ENCODE results near the gene SUZ12. TPM values are rescaled to one million over a fixed set of nuclear protein-coding genes. Genes with fewer than 3 reads are reported as not detected.
"Not testable (repeated sequence)": the region's sequence is repeated elsewhere in the genome, so short reads cannot be mapped to it uniquely, and the experiment has no call there.

The SUZ12 gene
- total RNA-seq = 10 to 100 TPM; 32.6 to 41.7 TPM
- polyA plus RNA-seq (2013, experiment 1 of 2) = 35.2 TPM
- 38.0 TPM for polyA plus RNA-seq (2013, experiment 2 of 2)
- long read RNA-seq, experiment 1, full-length matches to known transcripts = 3 of 13 reads
- long read RNA-seq, experiment 1, partial matches to known transcripts = 8 of 13 reads
- long read RNA-seq, experiment 1, other reads (novel, unspliced or antisense) = 2 of 13 reads
- long read RNA-seq, experiment 2, full-length matches to known transcripts = 71 of 96 reads
- long read RNA-seq, experiment 2, partial matches to known transcripts = 14 of 96 reads
- long read RNA-seq, experiment 2, other reads (novel, unspliced or antisense) = 11 of 96 reads
- long read RNA-seq, experiment 3, full-length matches to known transcripts = 2 of 14 reads
- long read RNA-seq, experiment 3, partial matches to known transcripts = 4 of 14 reads
- long read RNA-seq, experiment 3, other reads (novel, unspliced or antisense) = 8 of 14 reads
- long read RNA-seq, experiment 4, full-length matches to known transcripts = 2 of 4 reads
- long read RNA-seq, experiment 4, partial matches to known transcripts = 1 of 4 reads
- long read RNA-seq, experiment 4, other reads (novel, unspliced or antisense) = 1 of 4 reads

DNA sequence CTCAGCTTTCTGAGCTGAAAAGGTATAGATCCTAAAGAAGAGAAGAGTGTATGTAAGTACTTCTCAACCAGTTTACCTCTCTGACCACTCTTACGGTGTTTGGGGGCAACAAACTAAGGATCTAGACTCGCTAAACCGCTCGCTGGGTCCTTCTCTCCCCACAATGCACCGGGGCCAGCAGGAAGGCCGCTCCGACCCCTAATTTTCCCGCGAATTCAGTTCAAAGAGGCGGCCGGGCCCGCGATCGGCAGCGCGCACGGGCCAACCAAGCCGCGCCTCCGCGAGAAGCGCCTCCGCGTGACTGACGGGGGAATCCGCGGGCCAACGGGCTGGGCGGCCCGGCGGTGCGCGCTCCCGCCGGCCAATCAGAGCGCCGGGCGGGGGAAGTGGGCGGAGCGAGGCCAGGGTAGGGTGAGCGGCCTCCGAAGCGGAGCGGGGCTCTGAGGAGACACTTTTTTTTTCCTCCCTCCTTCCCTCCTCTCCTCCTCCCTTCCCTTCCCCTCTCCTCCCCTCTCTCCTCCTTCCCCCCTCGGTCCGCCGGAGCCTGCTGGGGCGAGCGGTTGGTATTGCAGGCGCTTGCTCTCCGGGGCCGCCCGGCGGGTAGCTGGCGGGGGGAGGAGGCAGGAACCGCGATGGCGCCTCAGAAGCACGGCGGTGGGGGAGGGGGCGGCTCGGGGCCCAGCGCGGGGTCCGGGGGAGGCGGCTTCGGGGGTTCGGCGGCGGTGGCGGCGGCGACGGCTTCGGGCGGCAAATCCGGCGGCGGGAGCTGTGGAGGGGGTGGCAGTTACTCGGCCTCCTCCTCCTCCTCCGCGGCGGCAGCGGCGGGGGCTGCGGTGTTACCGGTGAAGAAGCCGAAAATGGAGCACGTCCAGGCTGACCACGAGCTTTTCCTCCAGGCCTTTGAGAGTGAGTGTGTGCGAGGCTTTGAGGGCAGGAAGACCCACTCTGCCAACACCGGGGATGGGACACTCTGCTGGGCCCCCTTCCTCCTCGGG is at the start of gene SUZ12:
Gene SUZ12 (plus strand): TSS at position 393 of the 995 bp plus-strand sequence. CDS start 240 bp downstream, at position 633.
- H3K27me3 Mint-ChIP-seq (ENCODE audit: insufficient read depth); H3K9me3 ChIP-seq (ENCODE audit: control insufficient read depth, low read length); H3K27me3 ChIP-seq (ENCODE audit: control insufficient read depth, insufficient read depth, low read length, poor library complexity, severe bottlenecking); H3K9me3 Mint-ChIP-seq; H3K4me1 Mint-ChIP-seq; H3K4me1 ChIP-seq (ENCODE audit: control insufficient read depth, insufficient read depth, low read length); H3K36me3 ChIP-seq (ENCODE audit: control insufficient read depth, insufficient read depth, low read length): not testable (repeated sequence)
- peak within 1 kb of the TSS; percentile 90 for H3K27ac Mint-ChIP-seq
- 0% methylated on average over 17 to 76 of the region's 93 CpGs for WGBS, 2 experiments (ENCODE audit: insufficient coverage in 1 of 2, insufficient read length in 1 of 2)
- H3K4me3 ChIP-seq (ENCODE audit: low read length) = peak within 1 kb of the TSS; percentile 94
- peaks cover 11% of the 10 kb centered on the region for H3K36me3 Mint-ChIP-seq (ENCODE audit: low read depth)
- peak; percentile 96 for DNase-seq
- H3K27ac ChIP-seq (ENCODE audit: low read depth, low read length) = peak within 1 kb of the TSS; percentile 89
- peak within 1 kb of the TSS; percentile 73 for H3K4me3 Mint-ChIP-seq
- H3K9ac ChIP-seq (ENCODE audit: extremely low read depth, low read length, poor library complexity, severe bottlenecking) = peak within 1 kb of the TSS; percentile 60

DNA sequence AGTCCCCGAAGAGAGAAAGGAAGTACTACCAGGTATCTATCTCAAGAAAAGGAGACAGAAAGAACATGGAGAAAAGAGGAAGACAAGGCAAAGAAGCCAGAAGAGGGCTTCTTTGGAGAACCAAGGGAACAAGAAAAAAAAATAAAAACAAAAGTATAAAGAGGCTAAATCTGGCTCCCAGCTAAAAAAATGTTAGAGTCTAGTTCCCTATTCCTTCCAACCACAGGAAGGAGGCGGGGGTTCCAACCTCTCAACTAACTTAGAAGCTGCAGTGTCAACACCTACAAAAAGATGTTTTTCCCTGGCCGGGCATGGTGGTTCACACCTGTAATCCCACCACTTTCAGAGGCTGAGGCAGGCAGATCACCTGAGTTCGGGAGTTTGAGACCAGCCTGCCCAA is 48.7 kb upstream of the SUZ12 start:
- no peaks in the 10 kb centered on the region for H3K9me3 Mint-ChIP-seq
- no peak overlapping the region for H3K4me3 Mint-ChIP-seq
- H3K27ac Mint-ChIP-seq = no peak overlapping the region
- no peak overlapping the region for H3K27ac ChIP-seq (ENCODE audit: low read depth, low read length)
- no peaks in the 10 kb centered on the region for H3K4me1 Mint-ChIP-seq
- no peak overlapping the region for H3K9ac ChIP-seq (ENCODE audit: extremely low read depth, low read length, poor library complexity, severe bottlenecking)
- DNase-seq = no peak
- peaks cover 73% of the 10 kb centered on the region for H3K36me3 Mint-ChIP-seq (ENCODE audit: low read depth)
- H3K9me3 ChIP-seq (ENCODE audit: control insufficient read depth, low read length) = no peaks in the 10 kb centered on the region
- H3K4me1 ChIP-seq (ENCODE audit: control insufficient read depth, insufficient read depth, low read length) = no peaks in the 10 kb centered on the region
- H3K36me3 ChIP-seq (ENCODE audit: control insufficient read depth, insufficient read depth, low read length) = peaks cover 89% of the 10 kb centered on the region
- TF ChIP-seq CTCF (conservative IDR thresholded peaks at IDR 0.05) = no peak
- 90 to 92% methylated on average over 2 to 4 of the region's 4 CpGs for WGBS, 2 experiments (ENCODE audit: insufficient coverage in 1 of 2, insufficient read length in 1 of 2)
- H3K27me3 Mint-ChIP-seq (ENCODE audit: insufficient read depth) = no peaks in the 10 kb centered on the region
- no peaks in the 10 kb centered on the region for H3K27me3 ChIP-seq (ENCODE audit: control insufficient read depth, insufficient read depth, low read length, poor library complexity, severe bottlenecking)
- no peak overlapping the region for H3K4me3 ChIP-seq (ENCODE audit: low read length)

GRCh38 chr17:31900877-31901276 is 35.9 kb upstream of the SUZ12 start:
- H3K27me3 Mint-ChIP-seq (ENCODE audit: insufficient read depth) = no peaks in the 10 kb centered on the region
- H3K9me3 ChIP-seq (ENCODE audit: control insufficient read depth, low read length) = no peaks in the 10 kb centered on the region
- no peak overlapping the region for H3K27ac ChIP-seq (ENCODE audit: low read depth, low read length)
- no peak for DNase-seq
- peak overlapping the region; percentile 71 for H3K9ac ChIP-seq (ENCODE audit: extremely low read depth, low read length, poor library complexity, severe bottlenecking)
- no peak overlapping the region for H3K27ac Mint-ChIP-seq
- no peak for TF ChIP-seq CTCF (conservative IDR thresholded peaks at IDR 0.05)
- H3K4me1 Mint-ChIP-seq = peaks cover 2% of the 10 kb centered on the region
- 13 to 16% methylated on average over 5 of the region's 5 CpGs for WGBS, 2 experiments (ENCODE audit: insufficient coverage in 1 of 2, insufficient read length in 1 of 2)
- no peak overlapping the region for H3K4me3 Mint-ChIP-seq
- no peaks in the 10 kb centered on the region for H3K9me3 Mint-ChIP-seq
- peaks cover 33% of the 10 kb centered on the region for H3K36me3 ChIP-seq (ENCODE audit: control insufficient read depth, insufficient read depth, low read length)
- H3K4me3 ChIP-seq (ENCODE audit: low read length) = peak overlapping the region; percentile 99
- H3K4me1 ChIP-seq (ENCODE audit: control insufficient read depth, insufficient read depth, low read length) = no peaks in the 10 kb centered on the region
- peaks cover 24% of the 10 kb centered on the region for H3K36me3 Mint-ChIP-seq (ENCODE audit: low read depth)
- H3K27me3 ChIP-seq (ENCODE audit: control insufficient read depth, insufficient read depth, low read length, poor library complexity, severe bottlenecking) = no peaks in the 10 kb centered on the region
